Liver (tissue), 3 donors: ENCODE data around the gene PLXNA2.

Source experiments
- CTCF ChIP-seq: fragments of 150-350 bp; IDR thresholded peaks from 2 replicates; pipeline ENCODE4 v1.5.1; 2017; ENCODE audit warnings: improper control_type of control experiment, low read depth, low read length; ENCODE audit not compliant: missing input control
- FOXA1 ChIP-seq: IDR thresholded peaks from 2 replicates; pipeline ENCODE4 v1.6.1; 2016; ENCODE audit warnings: antibody characterized with exemption
- FOXA2 ChIP-seq: IDR thresholded peaks from 2 replicates; pipeline ENCODE4 v1.6.1; 2016; ENCODE audit warnings: antibody characterized with exemption
- GABPA ChIP-seq, 2 donors: IDR thresholded peaks in 1 of 2; conservative IDR thresholded peaks in 1 of 2; 2 replicates each; pipeline ENCODE4 v1.6.1; 2016; ENCODE audit warnings: antibody characterized with exemption in 2 of 2, mild to moderate bottlenecking in 1 of 2, moderate library complexity in 1 of 2
- JUND ChIP-seq, 2 donors: IDR thresholded peaks; 2 replicates each; pipeline ENCODE4 v1.6.1; 2016; ENCODE audit warnings: antibody characterized with exemption in 2 of 2
- MAX ChIP-seq: IDR thresholded peaks from 2 replicates; pipeline ENCODE4 v1.6.1; 2016; ENCODE audit warnings: antibody characterized with exemption
- REST ChIP-seq: IDR thresholded peaks from 2 replicates; pipeline ENCODE4 v1.6.1; 2016; ENCODE audit warnings: antibody characterized with exemption, mild to moderate bottlenecking
- SP1 ChIP-seq: IDR thresholded peaks from 2 replicates; pipeline ENCODE4 v1.6.1; 2018; ENCODE audit warnings: antibody characterized with exemption, mild to moderate bottlenecking
- TAF1 ChIP-seq: conservative IDR thresholded peaks from 2 replicates; pipeline ENCODE4 v1.6.1; 2016; ENCODE audit warnings: antibody characterized with exemption, mild to moderate bottlenecking
- YY1 ChIP-seq: IDR thresholded peaks from 2 replicates; pipeline ENCODE4 v1.6.1; 2016; ENCODE audit warnings: antibody characterized with exemption, mild to moderate bottlenecking
- ZBTB33 ChIP-seq: IDR thresholded peaks from 2 replicates; pipeline ENCODE4 v1.6.1; 2016; ENCODE audit warnings: antibody characterized with exemption
- donor health status: healthy.
- donor health status: healthy.

- TF ChIP-seq CTCF, result no peak
- no peak for TF ChIP-seq TAF1
- no peak for TF ChIP-seq ZBTB33
- no peak for TF ChIP-seq GABPA (IDR thresholded peaks at IDR 0.05 in 1 of 2, conservative IDR thresholded peaks at IDR 0.05 in 1 of 2)
- TF ChIP-seq FOXA2, result no peak
- no peak for TF ChIP-seq MAX
- TF ChIP-seq REST, result no peak
- no peak for TF ChIP-seq SP1
- TF ChIP-seq JUND (IDR thresholded peaks at IDR 0.05), result no peak
- TF ChIP-seq FOXA1, result no peak
- no peak for TF ChIP-seq YY1
Observed at GRCh38 chr1:208187499-208188041, 56.6 kb downstream of the PLXNA2 start.
